GM12865 (cell line): ENCODE results near the gene UNC13A.
A peak's percentile ranks its signal among the peaks of the same experiment; 100 is the strongest.

Source experiments
- DNase-seq: peaks from one replicate; pipeline ENCODE4 v3.0.0; 2010; ENCODE audit warnings: low read depth
- H3K4me3 ChIP-seq: 2 replicates; pipeline ENCODE4 v1.5.1; 2011; ENCODE audit warnings: mild to moderate bottlenecking, low read depth, low read length, control low read depth
- CTCF ChIP-seq: IDR thresholded peaks from 2 replicates; pipeline ENCODE4 v1.5.1; 2011; ENCODE audit warnings: low read length, control low read depth, low read depth, inconsistent platforms; ENCODE audit not compliant: insufficient read depth; ENCODE audit errors: missing control alignments

Gene UNC13A

DNA sequence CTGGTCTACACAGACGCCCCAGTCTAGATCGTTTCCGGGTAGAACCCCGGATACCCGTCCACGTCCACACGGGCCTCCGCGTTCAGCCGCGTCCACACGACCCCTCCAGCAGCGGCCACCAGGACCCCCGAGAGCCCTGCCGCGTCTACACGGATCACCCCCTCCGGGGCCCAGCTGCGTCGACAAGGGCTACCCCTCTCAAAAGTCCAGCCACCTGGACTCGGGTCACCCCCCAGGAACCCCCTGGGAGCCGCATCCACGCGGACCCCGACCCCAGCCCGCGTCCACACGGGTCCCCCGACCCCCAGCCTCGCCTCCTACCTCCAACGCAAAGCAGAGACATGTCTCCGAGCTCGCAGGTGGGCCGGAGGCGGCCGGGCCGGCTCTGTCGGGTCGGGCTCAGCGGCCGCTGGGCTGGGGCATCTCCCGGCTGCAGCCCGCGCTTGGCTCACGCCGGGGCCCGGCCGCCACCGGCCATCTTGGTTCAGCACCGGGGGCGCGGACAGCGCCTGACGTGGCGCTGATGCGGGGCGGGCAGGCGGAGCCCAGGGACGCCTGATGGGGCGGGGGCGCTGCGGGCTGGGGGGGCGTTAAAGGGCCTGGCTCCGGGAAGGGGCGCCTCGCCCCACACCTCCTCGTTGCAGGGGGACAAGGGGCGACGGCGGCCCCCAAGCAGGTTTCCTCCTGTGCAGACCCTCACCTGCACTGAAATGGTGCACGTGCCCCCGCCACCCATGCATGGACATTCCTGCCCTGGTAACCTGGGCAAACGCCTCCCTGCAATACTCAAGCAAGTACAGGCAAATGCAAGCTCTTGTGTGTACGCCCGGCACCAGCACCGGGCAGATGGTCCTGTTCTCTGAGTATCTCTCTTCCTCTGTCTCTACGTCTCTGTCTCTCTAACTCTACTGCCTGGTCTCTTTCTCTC lies at the start of gene UNC13A:
Gene UNC13A (minus strand): TSS at position 498 of the 928 bp plus-strand sequence. CDS start 155 bp downstream, at position 343.
- H3K4me3 ChIP-seq, result no peak within 1 kb of the TSS
- no peak for TF ChIP-seq CTCF
- DNase-seq, result peak; percentile 28

GRCh38 chr19:17737690-17738153 lies 49.6 kb upstream of the UNC13A start:
- TF ChIP-seq CTCF, result no peak
- no peak overlapping the region for H3K4me3 ChIP-seq
- DNase-seq, result no peak

DNA sequence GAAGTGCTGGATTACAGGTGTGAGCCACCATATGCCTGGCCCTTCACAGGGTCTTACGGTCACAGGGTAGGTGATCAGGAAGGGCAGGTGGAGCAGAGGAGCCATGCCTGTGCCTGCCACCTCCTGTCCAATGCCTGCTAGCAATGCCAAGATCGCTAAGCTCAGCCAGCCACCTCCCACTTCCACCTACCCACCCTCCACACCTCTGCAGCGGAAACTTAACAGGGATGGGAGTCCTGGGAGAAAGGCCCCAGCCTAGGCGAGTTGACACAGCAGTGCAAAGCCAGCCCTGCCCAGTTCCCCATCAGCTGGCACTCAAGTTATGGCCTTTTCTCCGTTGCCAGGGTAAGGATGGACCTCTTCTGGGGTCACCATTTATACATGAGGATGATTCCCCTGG lies 47.3 kb upstream of the UNC13A start:
- no peak overlapping the region for H3K4me3 ChIP-seq
- DNase-seq, result no peak
- TF ChIP-seq CTCF, result no peak

- no peak overlapping the region for H3K4me3 ChIP-seq
- TF ChIP-seq CTCF, result no peak
Measured at GRCh38 chr19:17734146-17734545, 46.0 kb upstream of the UNC13A start.

DNA sequence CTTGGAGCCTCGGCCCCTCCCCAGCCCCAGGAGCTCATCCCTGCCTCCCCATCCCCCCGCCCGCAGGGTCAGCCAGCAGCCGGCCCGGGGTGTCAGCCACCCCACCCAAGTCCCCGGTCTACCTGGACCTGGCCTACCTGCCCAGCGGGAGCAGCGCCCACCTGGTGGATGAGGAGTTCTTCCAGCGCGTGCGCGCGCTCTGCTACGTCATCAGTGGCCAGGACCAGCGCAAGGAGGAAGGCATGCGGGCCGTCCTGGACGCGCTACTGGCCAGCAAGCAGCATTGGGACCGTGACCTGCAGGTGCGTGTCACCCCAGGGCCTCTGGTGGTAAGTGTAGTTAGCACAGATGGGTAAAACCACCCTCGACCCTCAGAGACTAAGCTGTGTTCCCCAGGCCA lies 45.0 kb upstream of the UNC13A start:
- no peak for DNase-seq
- TF ChIP-seq CTCF, result no peak
- H3K4me3 ChIP-seq, result no peak overlapping the region

More at GRCh38 chr19:17734146-17734545, 46.0 kb upstream of the UNC13A start:
- no peak for DNase-seq

GRCh38 chr19:17727843-17728242 lies 39.7 kb upstream of the UNC13A start:
- no peak for DNase-seq
- no peak for TF ChIP-seq CTCF
- H3K4me3 ChIP-seq, result no peak overlapping the region
